Measurements from ENCODE around the gene GPATCH3. TPM values are rescaled to one million over a fixed set of nuclear protein-coding genes. Genes with fewer than 3 reads are reported as not detected.

Gene GPATCH3
- total and polyA plus RNA-seq, 2 donors from 2014 or later, result 15.8 TPM

Other genes starting within 250 kb of the GPATCH3 start
- gene ARID1A, start 204.5 kb downstream of the GPATCH3 start, total RNA-seq, result 71.7 TPM
- 9.9 TPM for gene ARID1A, start 204.5 kb downstream of the GPATCH3 start, polyA plus RNA-seq (ENCODE audit: insufficient read depth, low read depth, low replicate concordance)
- 13.8 TPM for gene PIGV, start 112.5 kb downstream of the GPATCH3 start, total RNA-seq
- gene PIGV, start 112.5 kb downstream of the GPATCH3 start, polyA plus RNA-seq (ENCODE audit: insufficient read depth, low read depth, low replicate concordance), result 15.5 TPM
- 15.6 TPM for gene ZDHHC18, start 73.8 kb downstream of the GPATCH3 start, total RNA-seq
- 6.7 TPM for gene ZDHHC18, start 73.8 kb downstream of the GPATCH3 start, polyA plus RNA-seq (ENCODE audit: insufficient read depth, low read depth, low replicate concordance)
- 44.7 TPM for gene SFN, start 37.3 kb downstream of the GPATCH3 start, total RNA-seq
- gene SFN, start 37.3 kb downstream of the GPATCH3 start, polyA plus RNA-seq (ENCODE audit: insufficient read depth, low read depth, low replicate concordance), result 2.9 TPM
- gene GPN2, start 10.2 kb downstream of the GPATCH3 start, total RNA-seq, result 28.8 TPM
- gene GPN2, start 10.2 kb downstream of the GPATCH3 start, polyA plus RNA-seq (ENCODE audit: insufficient read depth, low read depth, low replicate concordance), result 24.6 TPM
- gene NR0B2, start 13.5 kb upstream of the GPATCH3 start, total RNA-seq, result 0.79 TPM
- gene NR0B2, start 13.5 kb upstream of the GPATCH3 start, polyA plus RNA-seq (ENCODE audit: insufficient read depth, low read depth, low replicate concordance), result 16.5 TPM
- gene NUDC, start 21.3 kb upstream of the GPATCH3 start, total RNA-seq, result 61.5 TPM
- gene NUDC, start 21.3 kb upstream of the GPATCH3 start, polyA plus RNA-seq (ENCODE audit: insufficient read depth, low read depth, low replicate concordance), result 112 TPM
- 14.1 TPM for gene KDF1, start 60.0 kb upstream of the GPATCH3 start, total RNA-seq
- 19.3 TPM for gene KDF1, start 60.0 kb upstream of the GPATCH3 start, polyA plus RNA-seq (ENCODE audit: insufficient read depth, low read depth, low replicate concordance)
- 38.3 TPM for gene TRNP1, start 93.2 kb upstream of the GPATCH3 start, total RNA-seq
- 33.0 TPM for gene TRNP1, start 93.2 kb upstream of the GPATCH3 start, polyA plus RNA-seq (ENCODE audit: insufficient read depth, low read depth, low replicate concordance)
- gene TENT5B, start 112.4 kb upstream of the GPATCH3 start, total RNA-seq, result 10.2 TPM
- gene TENT5B, start 112.4 kb upstream of the GPATCH3 start, polyA plus RNA-seq (ENCODE audit: insufficient read depth, low read depth, low replicate concordance), result 12.6 TPM